Loucy (cell line): ENCODE results near the gene SPECC1.
"Not testable (repeated sequence)": the region's sequence is repeated elsewhere in the genome, so short reads cannot be mapped to it uniquely, and the experiment has no call there.

Experiments used
- H2AFZ ChIP-seq: fragments of 200-600 bp; sonication (generic); 2 replicates; pipeline ENCODE4 v1.6.0; 2016; ENCODE audit warnings: antibody characterized with exemption, mild to moderate bottlenecking, low read length, moderate library complexity
- H3F3A ChIP-seq: fragments of 200-600 bp; 2 replicates; pipeline ENCODE4 v1.6.0; 2016; ENCODE audit warnings: antibody characterized with exemption, low read depth, mild to moderate bottlenecking
- H3K27me3 ChIP-seq: fragments of 200-600 bp; sonication (generic); 2 replicates; pipeline ENCODE4 v1.6.1; 2014; ENCODE audit warnings: low read length, mild to moderate bottlenecking; ENCODE audit not compliant: insufficient read depth, poor library complexity, severe bottlenecking
- H3K36me3 ChIP-seq: fragments of 200-600 bp; sonication (generic); 2 replicates; pipeline ENCODE4 v1.6.1; 2016; ENCODE audit warnings: low read length; ENCODE audit not compliant: insufficient read depth
- H3K4me1 ChIP-seq: fragments of 200-600 bp; sonication (generic); 2 replicates; pipeline ENCODE4 v1.5.1; 2014; ENCODE audit warnings: low read length, mild to moderate bottlenecking; ENCODE audit not compliant: insufficient read depth, poor library complexity, severe bottlenecking
- H3K4me2 ChIP-seq: fragments of 200-600 bp; sonication (generic); 2 replicates; pipeline ENCODE4 v1.6.0; 2014; ENCODE audit warnings: antibody characterized with exemption, low read length, low read depth, mild to moderate bottlenecking; ENCODE audit not compliant: poor library complexity, severe bottlenecking
- H3K4me3 ChIP-seq: fragments of 200-600 bp; sonication (generic); 2 replicates; pipeline ENCODE4 v1.5.1; 2014; ENCODE audit warnings: low read length, mild to moderate bottlenecking, mixed read lengths; ENCODE audit not compliant: poor library complexity, severe bottlenecking
- H3K79me2 ChIP-seq: fragments of 200-600 bp; sonication (generic); 2 replicates; pipeline ENCODE4 v1.6.1; 2014; ENCODE audit warnings: low read length; ENCODE audit not compliant: insufficient read depth
- H3K9ac ChIP-seq: fragments of 200-600 bp; sonication (generic); 2 replicates; pipeline ENCODE4 v1.6.0; 2014; ENCODE audit warnings: mild to moderate bottlenecking, low read depth, low read length, moderate library complexity; ENCODE audit not compliant: poor library complexity, severe bottlenecking
- H3K9me2 ChIP-seq: fragments of 200-600 bp; sonication (generic); replicated peaks from 2 replicates; pipeline ENCODE4 v1.6.1; 2016; ENCODE audit warnings: low read depth, low read length, mixed read lengths
- H3K9me3 ChIP-seq: fragments of 200-600 bp; sonication (generic); 2 replicates; pipeline ENCODE4 v1.6.1; 2014; ENCODE audit warnings: mild to moderate bottlenecking, antibody characterized with exemption, low read length, low read depth; ENCODE audit not compliant: insufficient read depth
- H4K20me1 ChIP-seq: fragments of 200-600 bp; sonication (generic); 2 replicates; pipeline ENCODE4 v1.6.0; 2014; ENCODE audit warnings: antibody characterized with exemption, low read length, mild to moderate bottlenecking; ENCODE audit not compliant: insufficient read depth, poor library complexity, severe bottlenecking
- EZH2phosphoT487 ChIP-seq: fragments of 200-600 bp; IDR thresholded peaks from 2 replicates; pipeline ENCODE4 v1.6.1; 2018; ENCODE audit warnings: antibody characterized with exemption, mild to moderate bottlenecking, moderate library complexity, borderline replicate concordance
- TF ChIP-seq, protein P1 (sequence below): fragments of 200-600 bp; sonication (generic); conservative IDR thresholded peaks from 2 replicates; pipeline ENCODE4 v1.5.1; 2014; ENCODE audit warnings: mild to moderate bottlenecking, antibody characterized with exemption, low read length

Gene SPECC1

DNA sequence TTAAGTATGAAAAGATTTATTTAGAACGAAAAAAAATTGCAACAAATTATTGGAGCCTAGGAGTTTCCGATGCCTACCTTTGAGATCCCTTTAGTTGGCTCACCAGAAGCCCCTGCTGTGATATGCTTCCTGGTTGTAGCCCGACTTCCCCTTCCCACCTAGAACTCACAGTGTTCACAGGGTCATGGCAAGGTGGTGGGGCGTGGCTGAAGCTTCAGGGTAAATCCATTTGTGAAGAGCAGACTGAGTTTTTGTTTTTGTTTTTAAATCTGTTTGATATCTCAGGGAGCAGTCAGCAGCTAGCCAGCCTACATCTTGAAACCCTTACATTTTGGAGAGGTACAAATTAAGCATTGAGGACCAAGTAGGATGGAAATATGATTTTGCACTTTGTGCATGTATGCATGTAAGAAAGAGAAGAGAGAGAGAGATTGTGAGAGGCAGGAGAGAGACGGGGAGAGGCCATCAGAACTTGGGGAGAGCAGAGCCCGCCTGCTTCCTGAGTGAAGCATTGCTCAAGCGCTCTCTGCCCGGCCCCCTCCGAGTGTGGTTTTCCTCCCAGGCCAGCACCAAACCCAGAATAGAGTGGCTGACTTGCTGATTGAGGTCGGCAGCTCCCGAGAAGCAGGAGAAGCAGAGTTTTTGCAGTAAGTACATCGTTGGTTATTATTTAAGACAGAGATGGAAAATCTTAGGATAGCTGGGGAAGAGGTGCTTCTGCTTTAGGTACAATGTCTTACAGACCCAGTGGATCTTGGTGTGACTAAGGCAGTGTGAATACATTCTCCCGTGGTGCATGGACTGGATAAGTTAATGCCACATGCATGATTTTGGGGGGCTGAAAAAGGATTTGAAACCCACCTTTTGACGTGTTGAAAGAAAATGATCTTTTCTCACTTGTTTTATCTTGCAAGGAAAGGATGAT, 64.2 kb downstream of the SPECC1 start:
- H3K9ac ChIP-seq: peak overlapping the region; percentile 79
- H3K9me3 ChIP-seq: no peaks in the 10 kb centered on the region
- no peaks in the 10 kb centered on the region for H3K9me2 ChIP-seq
- H3K4me3 ChIP-seq: peak overlapping the region; percentile 78
- no peaks in the 10 kb centered on the region for H3K36me3 ChIP-seq
- peaks cover 53% of the 10 kb centered on the region for H3K79me2 ChIP-seq
- H3K27me3 ChIP-seq: no peaks in the 10 kb centered on the region
- H4K20me1 ChIP-seq: no peaks in the 10 kb centered on the region
- TF ChIP-seq EZH2phosphoT487: no peak
- TF ChIP-seq, protein P1, sequence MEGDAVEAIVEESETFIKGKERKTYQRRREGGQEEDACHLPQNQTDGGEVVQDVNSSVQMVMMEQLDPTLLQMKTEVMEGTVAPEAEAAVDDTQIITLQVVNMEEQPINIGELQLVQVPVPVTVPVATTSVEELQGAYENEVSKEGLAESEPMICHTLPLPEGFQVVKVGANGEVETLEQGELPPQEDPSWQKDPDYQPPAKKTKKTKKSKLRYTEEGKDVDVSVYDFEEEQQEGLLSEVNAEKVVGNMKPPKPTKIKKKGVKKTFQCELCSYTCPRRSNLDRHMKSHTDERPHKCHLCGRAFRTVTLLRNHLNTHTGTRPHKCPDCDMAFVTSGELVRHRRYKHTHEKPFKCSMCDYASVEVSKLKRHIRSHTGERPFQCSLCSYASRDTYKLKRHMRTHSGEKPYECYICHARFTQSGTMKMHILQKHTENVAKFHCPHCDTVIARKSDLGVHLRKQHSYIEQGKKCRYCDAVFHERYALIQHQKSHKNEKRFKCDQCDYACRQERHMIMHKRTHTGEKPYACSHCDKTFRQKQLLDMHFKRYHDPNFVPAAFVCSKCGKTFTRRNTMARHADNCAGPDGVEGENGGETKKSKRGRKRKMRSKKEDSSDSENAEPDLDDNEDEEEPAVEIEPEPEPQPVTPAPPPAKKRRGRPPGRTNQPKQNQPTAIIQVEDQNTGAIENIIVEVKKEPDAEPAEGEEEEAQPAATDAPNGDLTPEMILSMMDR: no peak
- peak overlapping the region; percentile 58 for H2AFZ ChIP-seq
- peak overlapping the region; percentile 93 for H3K4me2 ChIP-seq
- H3K4me1 ChIP-seq: peaks cover 48% of the 10 kb centered on the region
- H3F3A ChIP-seq: peaks cover 6% of the 10 kb centered on the region; the same call in 1 of the 2 replicates

DNA sequence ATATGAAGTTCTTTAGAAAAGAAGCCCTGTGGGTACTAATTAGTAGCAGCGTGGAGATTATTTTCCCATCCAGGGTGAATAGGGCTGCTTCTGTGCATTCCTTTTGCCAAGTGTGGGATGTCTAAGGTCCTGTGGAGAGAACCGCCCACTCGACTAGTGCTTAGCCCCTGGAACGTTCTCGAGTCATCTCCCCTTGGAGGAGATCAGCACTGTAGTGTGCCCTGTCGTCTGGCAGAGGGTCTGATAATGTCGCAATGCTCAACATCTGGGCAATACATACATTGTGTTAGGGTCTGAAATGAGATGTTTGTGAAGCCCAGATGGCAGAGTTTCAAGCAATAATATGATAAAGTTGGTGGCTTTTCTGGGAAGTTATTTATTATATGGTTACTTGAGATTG, 64.8 kb downstream of the SPECC1 start:
- peak overlapping the region; percentile 93 for H3K4me2 ChIP-seq
- H3K9me2 ChIP-seq: no peaks in the 10 kb centered on the region
- no peak for TF ChIP-seq EZH2phosphoT487
- TF ChIP-seq, protein P1: no peak
- H3K9ac ChIP-seq: peak overlapping the region; percentile 79
- no peaks in the 10 kb centered on the region for H3K27me3 ChIP-seq
- H3K4me1 ChIP-seq: peaks cover 52% of the 10 kb centered on the region
- H3K9me3 ChIP-seq: no peaks in the 10 kb centered on the region
- no peaks in the 10 kb centered on the region for H3K36me3 ChIP-seq
- peaks cover 6% of the 10 kb centered on the region; the same call in 1 of the 2 replicates for H3F3A ChIP-seq
- no peaks in the 10 kb centered on the region for H4K20me1 ChIP-seq
- H3K79me2 ChIP-seq: peaks cover 57% of the 10 kb centered on the region
- H2AFZ ChIP-seq: peak overlapping the region; percentile 58
- peak overlapping the region; percentile 78 for H3K4me3 ChIP-seq

- TF ChIP-seq, protein P1: no peak
- TF ChIP-seq EZH2phosphoT487: no peak
- Histone ChIP-seq H3K9ac (peak overlapping the region; percentile 79), H3K9me3 (no peaks in the 10 kb centered on the region), H2AFZ (peak overlapping the region; percentile 58; the same call in 1 of the 2 replicates), H3K36me3 (no peaks in the 10 kb centered on the region), H3K27me3 (no peaks in the 10 kb centered on the region), H4K20me1 (no peaks in the 10 kb centered on the region), H3K4me3 (peak overlapping the region; percentile 78), H3K9me2 (no peaks in the 10 kb centered on the region), H3K4me2 (peak overlapping the region; percentile 93), H3K4me1 (peaks cover 54% of the 10 kb centered on the region), H3F3A (peaks cover 6% of the 10 kb centered on the region; the same call in 1 of the 2 replicates), H3K79me2 (peaks cover 61% of the 10 kb centered on the region)
Measured at GRCh38 chr17:20074489-20074888, 65.3 kb downstream of the SPECC1 start.

- not testable (repeated sequence) for H2AFZ ChIP-seq, H3K9me2 ChIP-seq, H3K27me3 ChIP-seq, H4K20me1 ChIP-seq, H3K9me3 ChIP-seq, H3F3A ChIP-seq, H3K36me3 ChIP-seq
- peak overlapping the region; percentile 60 for H3K4me3 ChIP-seq
- peaks cover 58% of the 10 kb centered on the region for H3K4me1 ChIP-seq
- peak overlapping the region; percentile 72 for H3K4me2 ChIP-seq
- H3K79me2 ChIP-seq: peaks cover 76% of the 10 kb centered on the region
- H3K9ac ChIP-seq: peak overlapping the region; percentile 52
Measured at GRCh38 chr17:20076137-20076536, 67.0 kb downstream of the SPECC1 start.
